Mammary epithelial cell (primary cell): Measurements from ENCODE around the gene POU3F1.

ENCODE experiments used
- EZH2 ChIP-seq: IDR thresholded peaks from 2 replicates; pipeline ENCODE4 v1.6.1; 2012; ENCODE audit warnings: low read length, inconsistent platforms, borderline replicate concordance
- TF ChIP-seq, protein P1 (sequence below), 2 donors: IDR thresholded peaks in 1 of 2; conservative IDR thresholded peaks in 1 of 2; 2 replicates each; pipeline ENCODE4 v1.5.1; 2011 to 2012; ENCODE audit warnings: inconsistent platforms in 2 of 2, low read length in 2 of 2, mild to moderate bottlenecking in 2 of 2, control low read depth in 1 of 2, low read depth in 1 of 2; ENCODE audit not compliant: insufficient read depth in 1 of 2; ENCODE audit errors: extremely low read depth in 1 of 2

DNA sequence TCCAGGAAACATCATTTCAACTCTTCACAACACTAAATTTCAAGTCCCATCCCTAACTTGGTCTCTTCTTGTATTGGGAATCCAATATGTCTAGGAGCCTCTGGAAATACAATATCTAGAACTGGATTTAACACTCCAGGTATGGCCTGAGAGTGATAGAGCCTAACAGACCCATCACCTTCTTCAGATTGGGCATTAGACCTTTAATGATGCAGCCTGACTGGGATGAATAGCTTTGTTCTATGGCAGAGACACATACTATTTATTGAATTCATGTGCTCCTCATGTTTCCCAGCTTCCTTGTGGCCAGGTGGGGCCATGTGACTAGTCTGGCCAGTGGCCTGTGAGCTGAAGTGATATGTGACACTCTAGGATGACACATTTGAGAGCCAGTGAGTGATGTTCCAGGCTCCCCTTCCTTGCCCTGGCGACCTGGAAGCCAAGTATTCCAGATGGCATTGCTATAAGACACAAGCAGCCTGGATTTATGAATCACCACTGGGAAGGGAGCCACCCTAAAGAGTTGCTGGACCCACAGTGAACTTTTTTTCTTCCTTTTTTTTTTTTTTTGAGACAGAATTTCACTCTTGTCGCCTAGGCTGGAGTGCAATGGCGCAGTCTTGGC, 31.0 kb upstream of the POU3F1 start:
- TF ChIP-seq, protein P1, sequence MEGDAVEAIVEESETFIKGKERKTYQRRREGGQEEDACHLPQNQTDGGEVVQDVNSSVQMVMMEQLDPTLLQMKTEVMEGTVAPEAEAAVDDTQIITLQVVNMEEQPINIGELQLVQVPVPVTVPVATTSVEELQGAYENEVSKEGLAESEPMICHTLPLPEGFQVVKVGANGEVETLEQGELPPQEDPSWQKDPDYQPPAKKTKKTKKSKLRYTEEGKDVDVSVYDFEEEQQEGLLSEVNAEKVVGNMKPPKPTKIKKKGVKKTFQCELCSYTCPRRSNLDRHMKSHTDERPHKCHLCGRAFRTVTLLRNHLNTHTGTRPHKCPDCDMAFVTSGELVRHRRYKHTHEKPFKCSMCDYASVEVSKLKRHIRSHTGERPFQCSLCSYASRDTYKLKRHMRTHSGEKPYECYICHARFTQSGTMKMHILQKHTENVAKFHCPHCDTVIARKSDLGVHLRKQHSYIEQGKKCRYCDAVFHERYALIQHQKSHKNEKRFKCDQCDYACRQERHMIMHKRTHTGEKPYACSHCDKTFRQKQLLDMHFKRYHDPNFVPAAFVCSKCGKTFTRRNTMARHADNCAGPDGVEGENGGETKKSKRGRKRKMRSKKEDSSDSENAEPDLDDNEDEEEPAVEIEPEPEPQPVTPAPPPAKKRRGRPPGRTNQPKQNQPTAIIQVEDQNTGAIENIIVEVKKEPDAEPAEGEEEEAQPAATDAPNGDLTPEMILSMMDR (conservative IDR thresholded peaks at IDR 0.05 in 1 of 2, IDR thresholded peaks at IDR 0.05 in 1 of 2; ENCODE audit: extremely low read depth in 1 of 2, insufficient read depth in 1 of 2, low read depth in 1 of 2, low read length in 2 of 2), result no peak
- TF ChIP-seq EZH2, result no peak
